Measurements from ENCODE around the gene LIMCH1. TPM values are rescaled to one million over a fixed set of nuclear protein-coding genes. Genes with fewer than 3 reads are reported as not detected.

The LIMCH1 gene
- total RNA-seq, 2 donors from 2014 or later = 3.1 to 5.8 TPM

DNA sequence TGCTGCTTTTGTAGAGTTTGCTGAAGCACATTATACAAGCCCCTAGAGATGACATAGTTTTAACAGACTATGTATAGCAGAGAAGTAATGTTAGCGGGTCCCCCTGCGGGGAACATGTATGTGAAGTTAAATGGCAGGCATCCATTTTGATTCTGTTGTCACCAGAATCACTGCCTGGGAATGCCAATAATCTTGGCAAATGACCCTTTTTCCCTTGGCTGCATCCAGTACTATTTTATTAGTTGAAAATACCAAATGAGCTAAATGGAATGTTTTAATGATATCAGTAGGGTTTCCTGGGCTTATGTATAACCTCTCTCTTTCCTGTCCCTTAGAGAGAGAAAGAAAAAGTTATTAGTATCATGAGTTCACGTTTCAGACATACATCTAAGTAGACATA lies 93.6 kb downstream of the LIMCH1 start:
- Histone ChIP-seq H3K9ac (ENCODE audit: extremely low read depth, low read length, poor library complexity, severe bottlenecking) (no peak overlapping the region), H3K27ac (ENCODE audit: low read depth, low read length) (no peak overlapping the region), H3K4me1 (ENCODE audit: control insufficient read depth, insufficient read depth, low read length) (peaks cover 8% of the 10 kb centered on the region), H3K9me3 (ENCODE audit: control insufficient read depth, low read length) (no peaks in the 10 kb centered on the region), H3K36me3 (ENCODE audit: control insufficient read depth, insufficient read depth, low read length) (no peaks in the 10 kb centered on the region), H3K4me3 (ENCODE audit: low read length) (no peak overlapping the region), H3K27me3 (ENCODE audit: control insufficient read depth, insufficient read depth, low read length, poor library complexity, severe bottlenecking) (no peaks in the 10 kb centered on the region)
- no peak for DNase-seq
- no peaks in the 10 kb centered on the region for H3K9me3 Mint-ChIP-seq
- peaks cover 11% of the 10 kb centered on the region for H3K4me1 Mint-ChIP-seq
- no peak overlapping the region for H3K4me3 Mint-ChIP-seq
- H3K27ac Mint-ChIP-seq = no peak overlapping the region
- no peaks in the 10 kb centered on the region for H3K36me3 Mint-ChIP-seq (ENCODE audit: low read depth)
- H3K27me3 Mint-ChIP-seq (ENCODE audit: insufficient read depth) = peaks cover 23% of the 10 kb centered on the region
- 91 to 99% methylated on average over 3 of the region's 3 CpGs for WGBS, 2 experiments (ENCODE audit: insufficient coverage in 1 of 2, insufficient read length in 1 of 2)
- TF ChIP-seq, protein P1, sequence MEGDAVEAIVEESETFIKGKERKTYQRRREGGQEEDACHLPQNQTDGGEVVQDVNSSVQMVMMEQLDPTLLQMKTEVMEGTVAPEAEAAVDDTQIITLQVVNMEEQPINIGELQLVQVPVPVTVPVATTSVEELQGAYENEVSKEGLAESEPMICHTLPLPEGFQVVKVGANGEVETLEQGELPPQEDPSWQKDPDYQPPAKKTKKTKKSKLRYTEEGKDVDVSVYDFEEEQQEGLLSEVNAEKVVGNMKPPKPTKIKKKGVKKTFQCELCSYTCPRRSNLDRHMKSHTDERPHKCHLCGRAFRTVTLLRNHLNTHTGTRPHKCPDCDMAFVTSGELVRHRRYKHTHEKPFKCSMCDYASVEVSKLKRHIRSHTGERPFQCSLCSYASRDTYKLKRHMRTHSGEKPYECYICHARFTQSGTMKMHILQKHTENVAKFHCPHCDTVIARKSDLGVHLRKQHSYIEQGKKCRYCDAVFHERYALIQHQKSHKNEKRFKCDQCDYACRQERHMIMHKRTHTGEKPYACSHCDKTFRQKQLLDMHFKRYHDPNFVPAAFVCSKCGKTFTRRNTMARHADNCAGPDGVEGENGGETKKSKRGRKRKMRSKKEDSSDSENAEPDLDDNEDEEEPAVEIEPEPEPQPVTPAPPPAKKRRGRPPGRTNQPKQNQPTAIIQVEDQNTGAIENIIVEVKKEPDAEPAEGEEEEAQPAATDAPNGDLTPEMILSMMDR (conservative IDR thresholded peaks at IDR 0.05) = no peak

GRCh38 chr4:41632481-41633073 lies 94.6 kb downstream of the LIMCH1 start:
- Histone ChIP-seq H3K9me3 (ENCODE audit: control insufficient read depth, low read length) (no peaks in the 10 kb centered on the region), H3K9ac (ENCODE audit: extremely low read depth, low read length, poor library complexity, severe bottlenecking) (no peak overlapping the region), H3K27me3 (ENCODE audit: control insufficient read depth, insufficient read depth, low read length, poor library complexity, severe bottlenecking) (peaks cover 2% of the 10 kb centered on the region), H3K4me1 (ENCODE audit: control insufficient read depth, insufficient read depth, low read length) (peaks cover 8% of the 10 kb centered on the region), H3K36me3 (ENCODE audit: control insufficient read depth, insufficient read depth, low read length) (no peaks in the 10 kb centered on the region), H3K27ac (ENCODE audit: low read depth, low read length) (no peak overlapping the region), H3K4me3 (ENCODE audit: low read length) (no peak overlapping the region)
- WGBS, 2 experiments (ENCODE audit: insufficient coverage in 1 of 2, insufficient read length in 1 of 2) = 87 to 88% methylated on average over 6 to 11 of the region's 11 CpGs
- H3K36me3 Mint-ChIP-seq (ENCODE audit: low read depth) = no peaks in the 10 kb centered on the region
- H3K27me3 Mint-ChIP-seq (ENCODE audit: insufficient read depth) = peaks cover 26% of the 10 kb centered on the region
- peaks cover 11% of the 10 kb centered on the region for H3K4me1 Mint-ChIP-seq
- TF ChIP-seq, protein P1 (conservative IDR thresholded peaks at IDR 0.05) = no peak
- DNase-seq = no peak
- H3K27ac Mint-ChIP-seq = no peak overlapping the region
- H3K9me3 Mint-ChIP-seq = no peaks in the 10 kb centered on the region
- no peak overlapping the region for H3K4me3 Mint-ChIP-seq

GRCh38 chr4:41633321-41633720 lies 95.4 kb downstream of the LIMCH1 start:
- Histone ChIP-seq H3K27ac (ENCODE audit: low read depth, low read length) (no peak overlapping the region), H3K9me3 (ENCODE audit: control insufficient read depth, low read length) (no peaks in the 10 kb centered on the region), H3K4me1 (ENCODE audit: control insufficient read depth, insufficient read depth, low read length) (peaks cover 8% of the 10 kb centered on the region), H3K9ac (ENCODE audit: extremely low read depth, low read length, poor library complexity, severe bottlenecking) (no peak overlapping the region), H3K4me3 (ENCODE audit: low read length) (no peak overlapping the region), H3K36me3 (ENCODE audit: control insufficient read depth, insufficient read depth, low read length) (no peaks in the 10 kb centered on the region), H3K27me3 (ENCODE audit: control insufficient read depth, insufficient read depth, low read length, poor library complexity, severe bottlenecking) (peaks cover 6% of the 10 kb centered on the region)
- Mint-ChIP-seq H3K36me3 (ENCODE audit: low read depth) (no peaks in the 10 kb centered on the region), H3K27ac (no peak overlapping the region), H3K4me3 (no peak overlapping the region), H3K27me3 (ENCODE audit: insufficient read depth) (peaks cover 32% of the 10 kb centered on the region), H3K9me3 (no peaks in the 10 kb centered on the region), H3K4me1 (peaks cover 11% of the 10 kb centered on the region)
- no peak for DNase-seq
- TF ChIP-seq, protein P1 (conservative IDR thresholded peaks at IDR 0.05) = no peak
- WGBS, 2 experiments (ENCODE audit: insufficient coverage in 1 of 2, insufficient read length in 1 of 2) = 83 to 97% methylated on average over 3 to 4 of the region's 4 CpGs
